Epithelial cell of prostate (primary cell): ENCODE measurements around the gene SEMA3C.

Source experiments
- DNase-seq: peaks from one replicate; pipeline ENCODE4 v3.0.0-alpha.2; 2011; ENCODE audit warnings: low read depth, low spot score
- H3K27ac ChIP-seq: fragments of 450-650 bp; 2 replicates; pipeline ENCODE4 v1.5.1; 2017; ENCODE audit warnings: mild to moderate bottlenecking

Gene SEMA3C

DNA sequence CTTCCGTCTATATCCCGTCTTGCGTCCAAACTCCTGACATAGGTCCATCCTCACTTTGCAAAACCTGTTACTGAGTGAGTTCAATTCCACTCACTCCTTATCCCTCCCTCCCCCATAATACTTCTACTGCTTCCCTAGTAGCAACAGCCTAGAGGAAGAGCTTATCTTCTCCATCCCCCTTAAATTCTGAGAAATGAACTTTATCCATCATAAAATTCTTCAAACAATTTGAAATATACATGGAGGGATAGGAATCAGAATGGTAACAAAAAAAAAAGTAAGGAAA lies 27.6 kb downstream of the SEMA3C start:
- DNase-seq: no peak

DNA sequence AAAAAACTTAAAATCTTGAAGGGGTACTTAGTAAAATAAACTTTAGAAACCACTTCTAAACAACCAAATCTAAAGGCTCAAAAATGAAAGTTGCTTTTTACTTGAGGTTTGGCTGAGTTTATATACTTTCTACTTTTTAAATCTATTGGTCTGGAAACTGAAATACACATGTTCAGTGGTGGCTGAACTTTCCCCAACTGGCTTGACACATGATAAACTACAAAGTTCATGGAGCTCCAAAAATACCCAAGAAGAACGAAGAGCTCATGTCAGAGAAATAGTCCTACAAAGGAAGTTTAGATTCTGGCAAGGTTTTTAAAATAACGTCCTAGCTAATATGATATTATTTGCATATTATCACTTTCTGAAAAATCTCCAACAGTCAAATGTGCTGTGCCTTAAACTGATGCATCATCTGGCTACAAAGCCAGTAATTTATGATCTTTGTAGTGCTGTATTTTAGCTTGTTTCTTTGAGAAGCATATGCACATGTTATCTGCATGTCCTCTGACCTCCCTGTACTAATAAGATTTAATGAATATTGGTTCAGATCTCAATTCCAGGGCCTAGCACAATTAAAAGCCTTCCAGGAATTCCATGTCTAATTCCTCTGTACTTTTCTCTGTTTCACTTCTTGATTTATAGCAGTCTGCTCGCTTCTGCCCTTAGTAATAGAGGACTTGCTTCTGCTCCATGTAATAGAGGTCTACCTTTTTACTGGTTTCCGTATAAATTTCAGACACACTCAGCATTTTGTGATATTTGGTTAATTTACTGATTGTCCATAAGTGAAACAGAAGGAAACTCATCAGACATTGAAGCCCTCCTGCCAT lies 28.2 kb downstream of the SEMA3C start:
- no peak overlapping the region for H3K27ac ChIP-seq

More for the DNA sequence above, 27.6 kb downstream of the SEMA3C start:
- no peak overlapping the region for H3K27ac ChIP-seq

DNA sequence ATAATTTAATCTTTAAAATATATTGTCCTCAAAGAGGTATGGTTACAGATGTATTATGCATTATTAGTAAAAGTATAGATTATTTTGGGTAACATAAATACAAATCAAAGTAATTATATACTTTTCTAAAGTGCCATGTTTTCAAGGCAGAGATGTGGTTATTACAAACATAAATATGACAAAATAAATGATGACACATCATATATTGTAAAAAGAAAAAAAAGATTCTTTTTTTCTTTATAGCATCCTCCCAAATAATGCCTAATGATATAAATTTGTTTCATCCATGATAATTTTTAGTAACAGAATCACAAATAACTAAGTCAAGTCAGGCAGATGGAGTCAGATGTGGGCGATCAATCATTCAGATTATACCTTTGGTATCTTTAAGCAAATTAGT lies 29.3 kb downstream of the SEMA3C start:
- DNase-seq: no peak
- no peak overlapping the region for H3K27ac ChIP-seq

More for the DNA sequence above, 28.2 kb downstream of the SEMA3C start:
- DNase-seq: no peak

DNA sequence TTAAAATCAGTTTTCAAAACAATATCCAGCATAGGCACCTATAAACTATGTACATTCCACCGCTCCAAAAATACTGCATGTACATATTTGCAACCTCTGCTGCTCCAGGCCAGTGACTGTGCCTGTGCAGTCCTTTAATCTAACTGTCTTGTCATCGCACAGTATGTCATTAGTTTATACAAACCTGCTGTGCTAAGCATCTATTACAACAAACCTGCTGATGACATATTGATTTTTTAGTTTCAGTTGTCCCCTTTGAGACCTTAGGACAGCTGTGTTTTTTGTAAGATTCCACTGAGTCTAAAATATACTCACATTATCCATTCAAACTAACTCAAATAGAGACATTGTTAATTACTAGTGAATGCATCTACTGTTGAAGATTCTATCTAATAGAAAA lies 33.1 kb downstream of the SEMA3C start:
- DNase-seq: no peak
- H3K27ac ChIP-seq: peak overlapping the region; percentile 74

DNA sequence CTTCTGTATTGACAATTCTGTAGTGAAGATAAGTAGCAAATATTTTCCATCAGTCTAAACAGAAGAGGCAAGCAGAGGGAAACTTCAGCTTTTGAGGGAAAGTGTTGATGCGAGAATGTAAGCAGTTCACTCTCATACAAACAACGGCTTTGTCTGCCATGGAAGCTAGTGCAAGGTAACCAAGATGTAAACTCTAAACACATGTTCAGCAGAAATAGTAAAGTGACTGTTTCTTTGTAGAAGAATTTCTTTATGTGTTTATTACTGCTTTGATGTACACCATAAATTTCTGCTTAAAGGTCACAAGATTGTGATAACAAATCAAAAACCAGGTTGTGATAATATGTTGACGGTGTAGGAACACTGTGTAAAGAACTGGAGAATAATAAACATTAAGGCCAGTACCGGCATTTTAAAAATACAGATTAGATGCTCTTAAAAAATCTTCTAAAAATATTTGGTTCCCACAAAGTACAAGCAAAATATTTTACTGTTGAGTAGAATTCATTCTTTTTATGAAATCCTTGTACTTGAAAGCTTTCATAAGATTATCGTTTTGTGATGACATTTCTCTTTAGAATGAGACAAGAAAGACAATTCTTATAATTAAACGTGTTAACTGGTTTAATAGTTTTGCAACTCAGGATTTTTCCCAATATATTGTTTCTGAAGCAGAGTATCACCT lies 34.2 kb downstream of the SEMA3C start:
- no peak for DNase-seq
- peak overlapping the region; percentile 74 for H3K27ac ChIP-seq

DNA sequence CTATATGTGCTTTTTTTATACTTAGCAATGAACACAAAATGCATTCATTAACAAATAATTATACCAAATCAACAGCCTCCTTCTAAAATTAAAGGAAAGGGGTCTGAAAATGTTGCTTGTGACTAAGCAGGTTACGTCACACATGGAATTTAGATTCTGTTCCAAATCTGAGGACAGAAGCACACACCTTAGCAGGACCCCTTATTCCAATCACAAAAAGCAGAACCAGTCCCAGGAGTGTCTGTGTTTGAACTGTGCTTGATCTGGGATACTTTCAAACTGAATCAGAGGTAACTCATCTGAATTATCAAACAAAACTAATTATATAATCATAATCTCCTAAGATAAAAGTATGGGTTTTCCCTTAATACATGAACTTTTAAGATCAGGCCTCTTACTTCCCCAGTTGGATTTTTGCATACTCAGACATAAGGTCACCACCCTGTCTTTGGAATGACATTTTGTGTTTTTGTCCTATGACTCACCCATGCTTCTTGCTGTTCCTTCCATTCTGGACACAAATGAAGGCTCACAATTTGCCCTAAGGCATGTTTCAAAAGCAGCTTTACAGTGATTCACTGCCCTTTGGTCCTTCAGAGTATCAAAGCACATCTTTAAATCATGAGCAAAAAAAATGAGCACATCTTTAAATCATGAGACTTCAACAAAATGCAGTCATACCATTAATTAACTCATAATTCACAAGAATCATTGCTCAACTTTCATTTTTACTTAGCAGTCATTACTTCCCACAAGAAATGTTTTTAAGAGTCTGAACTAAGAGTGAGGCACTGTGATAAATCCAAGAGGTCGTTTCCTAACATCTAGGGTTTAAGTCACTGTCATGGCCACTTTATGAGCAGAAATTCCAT lies 35.5 kb downstream of the SEMA3C start:
- H3K27ac ChIP-seq: peak overlapping the region; percentile 74
- DNase-seq: peak; percentile 97

DNA sequence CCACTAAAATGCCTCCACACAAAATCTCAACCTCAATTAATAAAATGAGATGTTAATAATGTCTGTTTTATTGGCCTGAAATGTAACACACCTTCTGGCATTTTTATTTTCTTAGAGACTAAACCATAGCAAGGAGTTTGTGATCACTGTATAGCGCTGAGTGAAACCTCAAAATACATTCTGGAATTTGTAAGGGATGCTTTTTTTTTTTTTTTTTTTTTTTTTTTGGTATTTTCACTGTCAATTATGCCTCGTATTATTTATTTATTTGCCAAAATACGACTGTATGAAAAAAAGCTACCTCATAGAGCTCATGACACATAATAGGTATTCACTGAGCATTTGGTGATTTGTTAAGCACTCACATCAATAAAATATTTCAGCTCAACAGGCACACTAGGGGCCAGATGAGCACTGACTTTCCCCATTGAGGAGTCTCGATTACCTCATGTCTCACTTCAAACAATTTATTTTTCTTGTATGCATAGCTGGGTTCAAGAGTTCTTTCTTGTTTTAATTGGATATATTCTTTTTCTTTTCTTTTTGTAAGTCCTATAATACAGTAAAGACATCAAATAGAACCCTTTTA lies 36.5 kb downstream of the SEMA3C start:
- no peak for DNase-seq
- peak overlapping the region; percentile 74 for H3K27ac ChIP-seq

DNA sequence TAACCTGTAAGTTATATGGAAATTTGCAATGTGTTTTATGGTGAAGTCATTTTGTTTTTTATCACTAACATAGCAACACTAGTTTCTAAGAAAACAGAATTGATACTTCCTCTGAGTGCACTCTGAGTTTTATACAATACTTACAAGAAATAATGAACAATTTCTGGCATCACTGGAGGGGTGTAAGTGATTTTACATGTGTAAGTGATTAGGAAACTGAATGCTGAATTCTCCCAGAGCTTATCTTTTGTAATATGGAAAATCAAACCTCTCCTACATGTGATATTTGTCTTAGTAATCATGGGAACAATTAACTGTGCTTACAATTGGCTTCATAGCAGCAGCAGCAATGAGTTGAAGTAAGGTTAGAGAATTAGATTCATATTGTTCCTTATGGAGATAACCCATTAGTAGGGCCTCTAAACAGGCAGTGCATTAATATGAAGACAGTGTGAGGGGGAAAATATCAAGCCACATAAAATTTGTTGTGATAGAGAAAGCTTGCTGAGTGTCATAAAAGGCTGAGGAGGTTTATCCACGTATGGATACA lies 37.4 kb downstream of the SEMA3C start:
- no peak overlapping the region for H3K27ac ChIP-seq
- no peak for DNase-seq

DNA sequence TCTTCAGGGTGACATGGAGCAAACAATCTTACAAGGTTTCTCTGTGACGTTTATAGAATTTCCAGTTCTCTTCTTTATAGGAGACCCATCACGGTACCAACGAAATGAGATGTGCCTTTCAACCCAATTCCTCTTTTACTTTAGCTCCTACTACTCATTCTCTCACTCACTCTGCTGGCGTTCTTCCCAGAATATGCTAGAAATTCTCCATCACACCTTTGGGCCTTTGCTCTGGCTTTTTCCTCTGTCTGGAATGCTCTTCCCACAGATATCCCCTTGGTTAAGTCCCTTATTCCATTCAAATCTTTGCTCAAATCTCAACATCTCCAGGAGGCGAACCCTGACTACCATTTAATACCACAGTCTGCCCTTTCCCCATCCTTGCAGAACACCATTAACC lies 39.0 kb downstream of the SEMA3C start:
- DNase-seq: no peak
- no peak overlapping the region for H3K27ac ChIP-seq

DNA sequence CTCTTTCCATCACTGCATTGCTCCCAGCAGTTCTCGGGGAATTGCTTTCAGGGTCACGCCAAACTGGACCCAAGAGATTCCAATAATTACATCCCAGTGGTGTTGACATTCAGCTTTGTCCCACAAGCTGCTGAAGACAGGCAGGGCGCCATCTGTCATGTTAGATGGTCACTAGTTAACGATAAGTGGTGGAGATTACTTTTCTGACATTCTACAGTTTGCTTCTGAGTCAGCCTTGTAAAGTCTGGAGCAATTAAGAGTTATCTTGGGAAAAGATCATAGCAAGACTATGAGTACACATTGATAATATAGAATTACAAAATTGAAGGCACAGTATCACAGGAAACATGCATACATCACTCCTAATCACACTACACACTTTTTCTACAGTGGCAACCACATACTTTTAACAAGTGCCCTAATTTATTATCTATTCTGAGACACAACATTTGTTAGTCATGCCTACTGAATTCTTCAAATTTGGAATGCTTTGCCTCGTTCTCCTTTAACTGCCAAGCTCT lies 41.9 kb downstream of the SEMA3C start:
- H3K27ac ChIP-seq: peak overlapping the region; percentile 19

DNA sequence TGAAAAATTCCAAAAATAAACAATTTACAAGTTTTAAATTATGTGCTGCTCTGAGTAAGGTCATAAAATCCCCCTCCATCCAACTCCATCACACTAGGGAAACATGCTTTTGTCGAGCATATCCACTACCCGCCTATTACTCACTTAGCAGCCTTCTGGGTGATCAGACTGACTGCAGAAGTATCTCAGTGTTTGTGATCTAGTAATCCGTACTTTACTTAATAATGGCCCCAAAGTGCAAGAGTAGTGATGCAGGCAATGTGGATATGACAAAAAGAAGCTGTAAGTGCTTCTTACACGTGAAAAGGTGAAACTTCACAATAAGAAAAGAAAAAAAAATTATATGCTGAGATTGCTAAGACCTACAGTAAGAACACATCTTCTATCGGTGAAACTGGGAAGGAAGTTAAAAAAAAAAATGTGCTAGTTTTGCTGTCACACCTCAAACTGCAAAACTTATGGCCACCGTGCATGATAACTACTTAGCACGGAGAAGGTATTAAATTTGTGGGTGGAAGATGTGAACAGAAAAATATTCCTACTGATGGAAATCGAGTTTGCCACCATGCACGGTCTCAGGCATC lies 43.2 kb downstream of the SEMA3C start:
- no peak for DNase-seq
- H3K27ac ChIP-seq: no peak overlapping the region

More for the DNA sequence above, 41.9 kb downstream of the SEMA3C start:
- no peak for DNase-seq

DNA sequence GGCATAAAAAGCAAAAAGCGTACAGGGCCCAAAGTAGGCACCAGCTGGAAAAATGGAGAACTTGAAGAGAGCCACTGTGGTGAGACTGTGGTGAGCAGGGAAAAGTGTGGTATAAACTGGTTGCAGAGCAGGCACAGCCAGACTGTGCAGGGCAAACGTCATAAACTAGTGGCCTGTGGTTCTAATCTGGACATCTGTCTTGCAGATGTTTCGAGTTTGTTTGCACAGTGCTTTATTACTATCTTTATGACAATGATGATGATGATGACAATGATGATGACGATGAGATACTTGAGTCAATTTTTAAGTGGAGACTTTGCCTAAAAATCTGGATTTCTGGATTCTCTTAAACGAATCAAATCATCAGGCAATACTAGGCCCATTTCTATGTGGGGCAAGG lies 45.7 kb downstream of the SEMA3C start:
- DNase-seq: no peak
- no peak overlapping the region for H3K27ac ChIP-seq

DNA sequence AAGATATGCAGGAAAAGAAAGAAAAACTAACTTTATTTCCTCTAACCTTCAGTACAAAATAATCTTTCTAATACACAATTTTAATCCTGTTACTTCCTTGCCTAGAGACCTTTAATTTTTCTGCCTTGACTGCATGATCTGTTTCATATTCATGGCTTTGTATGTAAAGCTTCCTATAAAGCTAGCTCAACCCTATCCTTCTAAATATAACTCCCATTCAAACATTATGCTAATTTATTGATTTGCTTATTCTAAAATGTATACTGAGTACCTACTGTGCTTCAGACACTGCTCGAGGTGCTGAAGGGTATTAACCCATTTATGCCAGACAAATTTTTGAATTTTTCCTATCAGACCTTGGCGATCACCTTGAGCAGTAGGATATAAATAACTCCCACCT lies 47.6 kb downstream of the SEMA3C start:
- DNase-seq: no peak
- peak overlapping the region; percentile 44 for H3K27ac ChIP-seq

DNA sequence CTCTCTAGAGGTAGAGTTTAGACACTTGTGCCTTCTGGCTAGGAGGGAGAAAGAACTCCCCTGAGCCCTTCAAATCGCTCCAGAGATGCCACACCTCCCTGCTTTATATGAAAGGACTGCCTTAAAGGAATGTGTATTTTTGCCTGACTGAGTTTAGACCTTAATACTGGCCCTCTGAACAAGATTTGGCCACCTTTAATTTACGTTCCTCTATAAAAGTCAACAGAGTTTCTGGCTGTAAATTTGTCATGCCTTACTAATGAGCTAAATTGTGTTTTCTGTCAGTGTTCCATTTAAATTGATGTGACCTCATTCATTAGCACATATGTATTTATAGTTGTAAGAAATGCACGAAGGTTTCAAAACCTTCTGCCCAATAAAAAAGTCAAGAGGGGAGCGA lies 48.0 kb downstream of the SEMA3C start:
- no peak for DNase-seq
- peak overlapping the region; percentile 44 for H3K27ac ChIP-seq

DNA sequence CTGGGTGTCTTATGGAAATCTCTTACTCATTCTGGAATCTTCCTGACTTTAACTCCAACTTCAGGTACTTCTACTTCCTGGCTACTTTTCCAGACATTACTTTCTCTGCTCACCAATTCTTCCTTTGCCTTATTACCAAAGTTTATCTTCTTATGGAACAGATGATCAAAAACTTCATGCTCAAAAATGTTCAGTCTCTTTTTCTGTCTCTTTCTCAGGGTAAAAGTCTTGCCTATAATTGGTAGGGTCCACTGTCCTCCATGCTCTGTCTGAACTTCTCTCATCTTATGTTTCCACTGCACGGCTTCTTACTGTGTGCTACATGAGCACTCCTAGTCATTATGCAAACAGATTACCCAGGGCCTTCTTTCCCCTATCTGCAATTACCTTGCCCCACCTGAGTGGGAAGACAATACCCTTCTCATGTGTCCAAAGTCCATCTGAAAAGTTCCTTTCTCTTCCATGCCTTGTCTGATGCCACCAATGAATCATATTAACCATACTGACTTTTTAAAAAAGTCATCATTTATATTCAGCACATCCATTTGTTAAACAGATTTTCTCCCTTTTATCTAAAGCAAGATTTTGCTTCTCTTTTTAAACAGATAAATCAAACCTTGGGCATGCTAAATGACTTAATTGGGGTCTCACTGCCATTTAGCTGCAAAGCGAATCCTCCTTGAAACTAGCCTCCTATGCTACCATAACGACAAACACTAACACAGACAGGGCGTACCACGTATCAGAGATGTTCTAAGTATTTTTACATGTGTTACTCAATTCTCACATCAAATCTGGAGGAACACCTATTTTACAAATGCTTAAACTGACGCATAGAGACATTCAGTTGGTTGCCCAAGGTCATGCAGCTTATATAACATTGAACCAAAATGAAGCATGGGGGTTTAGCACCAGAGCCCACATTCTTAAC lies 48.8 kb downstream of the SEMA3C start:
- peak overlapping the region; percentile 44 for H3K27ac ChIP-seq
- DNase-seq: no peak

DNA sequence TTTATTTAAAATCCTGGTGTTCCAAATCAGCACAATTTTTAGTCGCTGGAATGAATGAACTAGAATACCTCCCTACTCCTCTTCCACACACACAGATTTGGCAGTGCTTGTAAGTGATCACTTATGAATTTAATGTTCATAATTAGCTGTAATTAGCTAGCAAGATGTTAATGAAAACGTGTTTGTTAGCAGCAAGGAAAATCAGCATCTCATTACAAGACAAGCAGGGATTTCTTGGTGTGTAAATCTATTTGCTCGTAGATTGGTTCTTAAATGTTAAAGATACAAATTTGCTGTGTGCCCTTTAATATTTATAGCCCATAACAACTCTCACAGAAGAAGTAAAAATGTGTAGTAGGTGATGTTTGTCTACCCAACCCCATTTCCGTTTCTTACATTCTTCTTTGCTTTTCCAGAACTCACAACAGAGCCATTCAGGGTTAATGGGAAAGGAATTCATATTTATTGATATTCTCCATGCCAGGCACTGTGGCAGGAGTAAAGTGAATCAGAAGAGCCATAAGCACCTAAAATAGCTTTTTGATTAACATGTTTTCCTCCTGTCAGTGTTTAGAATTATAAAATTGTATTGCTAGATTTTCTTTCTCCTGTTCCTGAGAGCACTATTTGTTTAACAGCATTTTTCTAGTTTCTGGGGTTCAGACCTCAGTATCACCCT lies 49.6 kb downstream of the SEMA3C start:
- peak overlapping the region; percentile 44 for H3K27ac ChIP-seq
- DNase-seq: no peak

DNA sequence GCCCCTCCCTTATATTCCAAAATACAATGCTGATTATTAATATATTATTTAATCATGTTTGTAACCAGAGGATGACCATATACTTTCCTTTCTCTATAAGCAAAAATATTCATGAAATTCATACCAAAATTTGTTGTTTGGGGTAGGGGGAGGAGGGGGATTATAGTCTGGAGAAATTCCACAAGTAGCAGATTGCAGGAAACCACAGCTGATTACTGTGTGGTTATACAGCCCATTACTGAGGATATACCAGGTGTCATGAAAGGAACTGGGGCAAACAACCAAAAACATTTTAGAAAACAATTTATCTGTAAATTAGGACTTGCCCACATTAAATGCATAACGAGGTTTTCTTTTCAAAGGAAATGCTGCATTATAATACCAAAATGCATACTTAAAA lies 50.3 kb downstream of the SEMA3C start:
- no peak for DNase-seq
- no peak overlapping the region for H3K27ac ChIP-seq

DNA sequence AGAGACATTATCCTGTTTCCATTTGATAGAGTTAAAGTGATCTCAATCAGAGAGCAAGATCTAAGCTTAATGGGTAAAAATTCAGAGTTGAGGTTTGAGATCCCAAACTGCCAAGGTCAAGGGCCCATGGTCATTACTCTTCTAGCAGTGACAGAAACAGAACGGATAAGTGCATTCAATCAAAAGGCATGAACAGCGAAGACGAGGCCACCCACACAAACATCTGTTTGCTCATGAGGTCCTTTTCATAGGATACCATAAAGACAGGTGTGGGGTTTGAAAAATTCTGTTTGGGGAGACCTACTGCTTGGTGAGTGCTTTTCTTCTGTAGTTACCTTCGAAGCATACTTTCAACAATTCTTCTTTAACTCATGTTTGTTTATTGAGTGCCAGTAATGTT lies 58.3 kb downstream of the SEMA3C start:
- DNase-seq: no peak
- peak overlapping the region; percentile 1 for H3K27ac ChIP-seq
